ENCODE measurements around the gene SNX32. TPM values are rescaled to one million over a fixed set of nuclear protein-coding genes. Genes with fewer than 3 reads are reported as not detected.

The SNX32 gene
- total RNA-seq, 1 experiment from 2014 or later = not detected

- DNase-seq (ENCODE audit: low spot score) = no peak
These were observed 36.8 kb upstream of the SNX32 start for GRCh38 chr11:65796726-65797601.

GRCh38 chr11:65797711-65798110 is 36.1 kb upstream of the SNX32 start:
- no peak for DNase-seq (ENCODE audit: low spot score)

- no peak for DNase-seq (ENCODE audit: low spot score)
These were observed 34.9 kb upstream of the SNX32 start for GRCh38 chr11:65798882-65799281.

- no peak for DNase-seq (ENCODE audit: low spot score)
These were observed 32.4 kb upstream of the SNX32 start for GRCh38 chr11:65801153-65801987.

GRCh38 chr11:65802841-65803240 is 30.9 kb upstream of the SNX32 start:
- no peak for DNase-seq (ENCODE audit: low spot score)

- DNase-seq (ENCODE audit: low spot score) = no peak
These were observed 29.8 kb upstream of the SNX32 start for GRCh38 chr11:65803797-65804492.

GRCh38 chr11:65806979-65807378 is 26.8 kb upstream of the SNX32 start:
- DNase-seq (ENCODE audit: low spot score) = no peak

GRCh38 chr11:65808744-65809341 is 24.9 kb upstream of the SNX32 start:
- no peak for DNase-seq (ENCODE audit: low spot score)

- DNase-seq (ENCODE audit: low spot score) = no peak
These were observed 24.3 kb upstream of the SNX32 start for GRCh38 chr11:65809496-65809895.

- no peak for DNase-seq (ENCODE audit: low spot score)
These were observed 23.5 kb upstream of the SNX32 start for GRCh38 chr11:65810046-65810868.

- no peak for DNase-seq (ENCODE audit: low spot score)
These were observed 21.8 kb upstream of the SNX32 start for GRCh38 chr11:65811764-65812475.

- DNase-seq (ENCODE audit: low spot score) = no peak
These were observed 19.4 kb upstream of the SNX32 start for GRCh38 chr11:65814131-65814985.

- DNase-seq (ENCODE audit: low spot score) = no peak
These were observed 18.7 kb upstream of the SNX32 start for GRCh38 chr11:65814986-65815565.

GRCh38 chr11:65816696-65817095 is 17.1 kb upstream of the SNX32 start:
- DNase-seq (ENCODE audit: low spot score) = no peak

GRCh38 chr11:65817312-65817834 is 16.4 kb upstream of the SNX32 start:
- no peak for DNase-seq (ENCODE audit: low spot score)

GRCh38 chr11:65817835-65818680 is 15.7 kb upstream of the SNX32 start:
- DNase-seq (ENCODE audit: low spot score) = peak; percentile 94

GRCh38 chr11:65821107-65821506 is 12.7 kb upstream of the SNX32 start:
- DNase-seq (ENCODE audit: low spot score) = no peak
